Kasumi-1 (cell line): ENCODE measurements around the gene SECISBP2.

ENCODE experiments used
- DNase-seq, 2 experiments: peaks; one replicate each; lab custom pipeline; 2025; lab: John Stamatoyannopoulos, UW

The SECISBP2 gene

DNA sequence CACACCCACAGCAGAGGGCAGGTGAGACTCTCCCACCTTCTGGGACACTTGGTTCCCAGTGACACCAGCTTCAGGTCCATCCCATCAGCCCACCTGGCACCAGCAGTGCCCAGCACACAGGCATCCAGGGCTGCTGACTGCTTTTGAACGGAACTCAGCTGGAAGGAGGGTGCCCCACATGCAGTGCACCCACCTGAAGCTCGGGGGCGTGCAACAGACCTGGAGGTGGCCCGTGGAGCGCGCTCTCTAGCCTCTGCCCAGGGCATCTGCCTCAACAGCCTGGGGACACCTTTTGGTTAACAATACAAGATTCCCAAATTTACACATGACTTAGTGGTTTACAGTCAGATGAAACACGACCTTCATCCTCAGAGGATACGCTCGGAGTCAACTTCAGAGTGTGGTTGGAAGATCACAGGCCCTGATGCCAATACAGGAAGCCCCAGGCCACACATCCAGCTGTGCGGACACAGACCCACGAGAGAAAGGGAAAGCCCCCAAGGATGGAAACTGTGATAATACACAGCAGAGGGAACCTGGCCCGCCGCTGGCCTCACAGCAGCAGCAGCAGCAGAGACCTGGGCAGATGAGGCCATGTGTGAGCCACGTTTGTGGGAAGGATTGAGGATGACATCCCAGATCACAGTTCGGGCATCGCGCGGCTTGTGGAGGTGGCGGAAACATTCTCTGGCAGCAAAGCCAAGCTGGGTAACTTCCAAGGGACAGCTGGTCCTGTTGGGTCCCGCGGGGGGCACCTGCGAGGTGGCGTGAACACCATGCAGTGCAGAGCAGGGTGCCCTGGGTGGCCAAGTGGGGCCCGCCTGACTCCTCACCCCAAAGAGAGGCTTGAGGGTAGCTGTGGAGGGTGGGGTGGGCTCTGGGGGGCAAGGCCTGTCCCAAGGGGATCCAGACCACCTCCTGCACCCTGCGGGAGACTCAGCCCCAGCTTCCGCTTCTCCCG lies 64.0 kb downstream of the SECISBP2 start:
- DNase-seq, result no peak

DNA sequence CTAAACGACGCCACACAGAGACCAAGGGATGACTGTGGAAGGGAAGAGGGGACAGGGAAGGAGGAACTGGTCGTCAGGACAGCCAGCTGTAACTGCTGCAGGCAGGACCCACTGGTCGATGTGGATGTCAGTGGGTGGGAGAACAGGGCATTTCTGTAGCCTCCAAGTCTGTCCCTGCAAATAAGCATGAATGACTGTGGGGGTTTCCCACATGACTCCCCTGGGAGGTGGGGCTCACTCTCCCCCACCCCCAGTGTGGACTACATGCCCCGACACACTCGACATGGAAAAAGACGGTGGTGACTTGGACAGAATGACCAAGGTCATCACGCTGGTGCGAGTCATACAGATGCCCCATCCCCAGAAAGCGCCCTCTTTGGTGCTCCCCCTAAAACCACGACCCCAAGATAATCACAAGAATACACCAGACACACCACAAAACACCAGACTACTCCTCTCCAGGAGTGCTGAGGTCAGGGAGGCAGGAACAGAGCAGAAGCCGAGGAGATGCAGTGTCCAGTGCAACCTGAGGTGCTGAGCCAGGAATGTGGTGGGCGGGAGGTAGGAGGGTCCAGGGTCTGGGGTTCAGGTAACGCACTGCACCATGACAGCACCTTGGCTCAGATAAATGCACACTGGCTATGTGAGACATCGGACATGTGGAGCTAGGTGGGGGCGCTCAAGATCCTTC lies 64.9 kb downstream of the SECISBP2 start:
- no peak for DNase-seq

DNA sequence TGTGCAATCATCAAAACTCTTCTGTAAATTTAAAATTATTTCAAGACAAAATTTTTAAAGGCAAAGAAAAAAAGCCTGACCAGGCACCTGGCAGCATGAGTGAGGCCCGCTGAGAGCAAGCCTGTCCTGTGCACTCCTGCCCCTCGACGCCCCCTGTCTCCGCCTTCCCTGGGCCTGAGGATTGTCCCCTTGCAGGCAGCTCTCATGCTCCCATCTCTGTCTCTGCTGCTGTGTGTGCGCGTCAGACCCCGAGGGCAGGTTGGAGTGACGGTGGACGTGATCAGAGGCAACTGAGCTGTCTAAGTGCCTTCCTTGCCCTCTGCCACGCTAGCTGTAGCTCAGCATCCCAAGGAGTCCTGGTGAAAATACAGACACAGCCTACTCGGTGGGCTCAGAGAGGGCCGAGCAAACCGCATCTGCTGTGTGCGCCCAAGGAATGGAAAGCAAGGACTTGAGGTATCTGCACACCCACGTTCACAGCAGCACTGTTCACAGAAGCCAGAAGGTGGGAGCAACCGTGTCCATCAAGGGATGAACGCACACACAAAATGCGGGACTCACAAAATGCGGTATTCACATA lies 65.5 kb downstream of the SECISBP2 start:
- DNase-seq, result no peak

GRCh38 chr9:89384783-89385182 lies 66.5 kb downstream of the SECISBP2 start:
- DNase-seq, result no peak

DNA sequence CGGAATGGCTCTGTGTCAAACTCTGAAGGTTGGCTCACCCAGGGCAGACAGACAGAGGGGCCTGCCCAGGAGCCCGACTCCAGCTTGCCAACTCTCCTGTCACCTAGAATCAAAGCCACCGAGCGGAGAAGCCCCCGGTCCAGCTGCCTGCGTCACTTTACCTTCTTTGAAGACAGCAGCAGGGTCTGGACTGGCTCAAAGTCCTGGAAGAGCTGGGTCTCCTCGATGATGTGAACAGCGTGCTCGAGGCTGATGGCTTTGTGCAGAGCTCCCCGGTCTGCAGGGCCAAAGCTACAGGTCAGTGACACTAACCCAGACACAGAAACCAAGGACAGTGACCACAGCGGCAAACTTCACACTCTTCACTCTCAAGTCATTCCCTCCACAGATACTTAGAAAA lies 67.9 kb downstream of the SECISBP2 start:
- no peak for DNase-seq

- DNase-seq, result no peak
These were observed 68.5 kb downstream of the SECISBP2 start for GRCh38 chr9:89386797-89387196.

DNA sequence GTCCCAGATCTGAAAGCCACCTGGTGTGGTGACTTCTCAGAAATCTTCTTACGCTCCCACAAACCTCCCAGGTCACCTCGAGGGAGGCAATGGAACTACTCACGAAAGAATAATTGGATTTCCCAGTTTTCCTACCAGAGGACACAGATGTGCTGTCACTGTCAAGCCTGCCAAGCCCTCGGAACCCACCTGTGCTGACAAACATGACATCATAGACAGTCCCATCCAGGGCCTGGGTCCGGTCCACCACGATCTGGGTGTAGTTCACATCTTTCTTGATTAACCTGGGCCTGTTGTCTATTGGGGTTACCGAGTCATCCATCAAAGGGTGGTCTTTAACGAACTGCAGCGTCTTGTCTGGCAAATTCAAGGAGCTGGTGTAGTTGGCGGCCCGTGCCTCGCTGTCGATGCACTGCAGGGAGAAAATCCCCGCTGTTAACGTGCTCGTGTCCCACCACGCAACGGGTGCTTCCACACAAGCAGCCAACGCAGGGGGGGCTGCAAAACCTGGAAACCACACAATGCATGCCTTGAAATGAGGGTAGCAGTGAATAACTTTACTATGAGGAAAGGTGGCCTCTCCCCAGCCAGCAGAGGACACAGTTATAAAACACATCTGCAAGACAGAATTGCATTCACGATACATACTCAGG lies 69.0 kb downstream of the SECISBP2 start:
- no peak for DNase-seq

GRCh38 chr9:89388084-89388867 lies 70.0 kb downstream of the SECISBP2 start:
- DNase-seq, result peak; percentile 64 to 68

- no peak for DNase-seq
These were observed 70.5 kb downstream of the SECISBP2 start for GRCh38 chr9:89388868-89389177.

- DNase-seq, result no peak
These were observed 71.8 kb downstream of the SECISBP2 start for GRCh38 chr9:89390068-89390555.

DNA sequence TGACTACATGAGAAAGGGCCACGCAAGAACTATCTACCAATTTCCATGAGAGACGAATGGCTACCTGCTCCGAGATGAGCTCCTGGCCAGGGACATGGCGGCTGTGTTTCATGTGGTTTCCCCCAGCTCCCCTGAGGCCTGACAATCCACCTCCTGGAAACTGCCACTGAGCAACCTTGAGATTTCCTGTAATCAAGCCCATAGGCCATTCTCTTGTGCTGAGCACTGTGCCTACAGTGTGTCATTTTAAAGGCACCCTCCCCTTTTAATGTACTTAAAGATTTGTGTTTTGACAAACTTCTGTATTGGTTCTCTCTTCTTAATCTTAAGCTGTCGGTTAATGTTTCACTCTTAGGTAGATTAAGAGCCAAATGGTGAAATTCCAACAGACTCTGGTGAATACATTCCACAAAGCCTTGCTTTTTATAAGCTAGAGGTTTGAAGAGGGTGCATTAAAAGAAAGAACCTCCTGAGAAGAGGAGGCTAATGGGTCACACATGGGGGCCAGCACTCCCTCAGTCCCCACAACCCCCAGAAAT lies 72.3 kb downstream of the SECISBP2 start:
- no peak for DNase-seq

DNA sequence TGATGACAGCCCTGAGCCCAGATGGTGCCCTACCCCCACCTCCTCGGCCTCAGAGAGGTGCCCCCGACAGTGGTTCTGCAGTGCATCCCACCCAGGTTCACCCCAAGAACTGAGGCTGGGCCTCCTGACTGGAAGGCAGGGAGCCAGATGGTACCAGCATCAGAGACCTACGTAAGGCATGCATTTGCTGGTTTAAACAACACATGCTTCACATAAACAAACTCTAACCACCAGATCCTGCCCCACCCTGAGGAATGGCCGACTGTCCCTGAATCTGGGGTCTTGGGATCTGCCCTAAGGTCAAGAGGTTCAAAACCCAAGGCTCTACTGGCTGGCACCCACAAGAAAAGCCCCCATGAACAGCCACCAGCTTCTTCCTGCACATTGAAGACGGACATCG lies 73.3 kb downstream of the SECISBP2 start:
- no peak for DNase-seq

GRCh38 chr9:89394412-89394811 lies 76.1 kb downstream of the SECISBP2 start:
- DNase-seq, result no peak

- DNase-seq, result no peak
These were observed 77.8 kb downstream of the SECISBP2 start for GRCh38 chr9:89395931-89396710.

GRCh38 chr9:89397471-89397870 lies 79.2 kb downstream of the SECISBP2 start:
- DNase-seq, result no peak

DNA sequence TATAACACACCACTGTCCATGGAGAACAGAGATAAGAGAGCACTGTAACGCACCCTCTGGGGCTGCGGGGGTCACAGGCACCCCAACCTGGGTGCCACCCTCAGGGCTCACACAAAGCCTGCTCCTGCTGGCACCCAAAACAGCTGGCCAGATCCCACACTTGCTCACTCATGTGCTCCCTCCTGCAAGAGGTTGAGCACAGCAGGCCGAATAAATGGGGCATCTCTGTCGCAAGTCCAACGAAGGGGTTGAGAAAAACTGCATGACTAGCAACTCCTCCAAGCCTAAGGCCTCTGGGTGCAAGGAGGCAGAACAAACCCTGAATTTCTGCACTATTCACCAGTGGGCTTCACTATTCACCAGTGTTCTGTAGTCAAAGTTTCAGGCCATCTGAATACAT lies 80.3 kb downstream of the SECISBP2 start:
- no peak for DNase-seq

- peak; percentile 92 to 96 for DNase-seq
These were observed 82.3 kb downstream of the SECISBP2 start for GRCh38 chr9:89400403-89401116.

DNA sequence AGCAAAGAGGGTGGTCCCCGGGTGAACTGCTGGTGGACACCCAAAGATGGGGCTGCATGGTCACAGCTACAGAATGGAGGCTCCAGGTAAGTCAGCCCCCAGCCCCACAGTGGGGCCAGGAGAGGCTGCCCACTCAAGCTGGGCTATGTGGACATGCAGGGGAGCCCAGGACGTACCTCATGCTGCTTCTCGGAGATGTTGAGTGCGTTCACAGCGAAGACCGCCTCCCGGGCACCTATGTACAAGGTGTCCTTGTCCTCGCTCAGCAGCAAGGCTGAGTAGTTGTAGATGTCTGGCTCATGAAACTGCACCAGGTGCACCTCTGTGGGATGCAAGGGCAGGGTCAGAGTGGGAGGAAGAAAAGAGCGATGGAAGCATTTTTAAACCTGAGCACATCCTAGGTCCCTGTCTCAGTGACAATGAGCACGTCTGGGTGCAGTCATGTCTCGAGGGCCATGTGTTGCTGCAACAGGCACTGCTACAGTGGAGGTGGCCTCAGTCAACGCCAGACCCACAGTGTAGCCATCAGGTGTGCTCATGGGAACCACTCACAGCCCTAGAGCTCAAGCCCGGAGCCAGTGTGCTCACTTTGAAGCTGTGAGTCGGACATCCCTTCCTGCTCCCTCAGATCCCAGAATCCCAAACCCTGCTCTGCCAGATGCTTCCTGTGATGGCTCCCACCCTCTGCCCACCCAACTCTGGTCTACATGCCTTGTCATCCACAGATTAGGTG lies 84.6 kb downstream of the SECISBP2 start:
- no peak for DNase-seq

- DNase-seq, result no peak
These were observed 85.8 kb downstream of the SECISBP2 start for GRCh38 chr9:89404074-89404473.
